ENCODE results near the gene HELZ. TPM values are rescaled to one million over a fixed set of nuclear protein-coding genes. Genes with fewer than 3 reads are reported as not detected.

HELZ gene
- polyA plus RNA-seq, 1 donor = 27.0 TPM

DNA sequence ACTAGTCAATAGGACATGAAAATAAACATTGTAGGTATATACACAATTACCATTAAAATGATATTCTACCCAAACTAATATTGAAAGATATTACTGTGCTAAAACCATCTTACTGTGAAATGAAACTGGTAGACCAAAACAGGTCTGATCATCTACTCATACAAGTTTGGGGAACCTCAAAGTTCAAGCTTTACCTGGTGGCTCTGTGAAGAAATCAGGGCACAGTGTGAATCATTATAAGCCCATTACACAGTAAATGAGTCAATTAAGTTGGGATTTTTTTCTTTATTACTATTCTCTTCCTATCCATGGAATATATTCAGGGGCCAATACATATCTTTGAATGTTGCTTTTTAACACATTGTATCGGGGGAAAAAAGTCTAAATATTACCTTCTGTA, 57.1 kb downstream of the HELZ start:
- no peak for DNase-seq

DNA sequence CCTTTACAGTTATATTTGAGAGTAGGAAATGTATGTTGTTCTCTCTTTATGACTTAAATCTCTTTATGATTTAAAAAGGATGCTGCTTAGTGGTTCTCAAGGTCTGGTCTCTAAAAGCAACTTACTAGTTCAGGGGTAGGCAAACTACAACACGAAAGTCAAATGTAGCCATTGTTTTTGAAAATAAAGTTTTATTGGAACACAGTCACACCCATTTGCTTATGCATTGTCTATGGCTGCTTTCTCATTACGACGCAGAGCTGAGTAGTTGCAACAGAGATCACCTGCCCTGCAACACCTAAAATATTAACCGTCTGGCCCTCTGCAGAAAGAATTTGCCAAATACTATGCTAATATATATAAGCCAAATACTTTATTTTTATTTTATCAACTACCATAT, 58.2 kb downstream of the HELZ start:
- no peak for DNase-seq

DNA sequence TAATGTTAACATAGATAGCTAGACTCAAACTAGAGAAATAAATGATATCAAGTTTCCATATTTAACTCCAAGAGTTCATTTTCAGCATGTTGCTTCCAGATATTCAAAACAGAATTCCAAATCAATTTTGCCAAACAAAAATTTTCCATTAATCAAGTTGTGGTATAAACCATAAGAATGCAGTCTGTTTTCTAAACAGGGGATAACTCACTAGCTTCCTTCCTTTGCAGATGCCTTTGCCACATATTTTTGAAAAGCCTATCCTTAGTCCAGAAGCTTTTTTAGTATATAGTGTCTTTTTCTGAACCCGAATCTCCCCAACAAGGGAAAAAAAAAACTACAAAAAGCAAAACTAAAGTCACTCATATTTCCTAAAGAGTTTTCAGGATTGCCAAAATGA, 61.5 kb downstream of the HELZ start:
- no peak for DNase-seq

DNA sequence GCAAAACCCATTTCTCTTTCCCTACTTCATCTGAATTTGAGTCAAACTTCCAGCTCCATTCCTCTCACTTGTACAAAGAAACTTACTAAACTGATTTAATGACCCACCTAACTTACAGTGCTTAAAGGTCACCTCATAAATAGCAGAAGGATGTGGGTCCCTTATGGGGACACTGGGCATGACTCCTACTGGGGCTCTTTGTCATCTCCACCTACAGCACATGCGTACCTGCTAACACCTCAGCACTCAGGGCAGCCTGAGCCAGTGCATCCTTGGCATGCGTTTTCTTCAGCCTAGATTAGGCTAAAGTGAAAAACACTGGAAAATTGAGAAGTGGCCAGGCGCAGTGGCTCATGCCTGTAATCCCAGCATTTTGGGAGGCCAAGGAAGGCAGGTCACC, 63.2 kb downstream of the HELZ start:
- no peak for DNase-seq

DNA sequence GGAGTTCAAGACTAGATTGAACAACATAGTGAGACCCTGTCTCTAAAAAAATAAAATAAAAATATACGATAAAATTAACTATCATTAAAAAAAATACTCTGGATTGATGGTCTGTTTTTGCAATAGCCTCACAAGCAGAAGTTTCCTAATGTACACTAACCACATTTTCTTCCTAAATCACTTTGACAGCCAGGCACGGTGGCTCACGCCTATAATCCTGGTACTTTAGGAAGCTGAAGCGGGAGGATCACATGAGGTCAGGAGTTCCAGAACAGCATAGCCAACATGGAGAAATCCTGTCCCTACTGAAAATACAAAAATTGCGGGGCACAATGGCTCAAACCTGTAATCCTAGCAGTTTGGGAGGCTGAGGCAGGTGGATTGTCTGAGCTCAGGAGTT, 64.7 kb downstream of the HELZ start:
- DNase-seq = no peak

DNA sequence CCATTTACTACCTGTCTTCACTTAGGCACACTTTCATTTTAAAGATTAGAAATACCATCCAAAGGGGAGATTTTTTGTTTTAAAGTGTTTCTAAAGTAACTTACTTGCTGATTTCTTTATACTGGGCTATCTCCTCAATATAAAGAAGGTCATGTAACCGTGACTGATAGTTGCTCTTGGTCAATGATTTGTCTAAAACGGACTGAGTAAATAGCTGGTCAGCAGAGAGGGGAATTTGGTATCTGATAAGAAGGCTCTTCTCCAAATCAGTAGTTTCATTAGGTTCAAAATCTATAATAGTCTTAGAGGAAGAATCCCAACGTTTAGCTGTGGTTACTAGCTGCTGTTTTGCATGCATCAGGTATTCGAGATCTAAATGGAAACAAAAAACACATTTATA, 66.4 kb downstream of the HELZ start:
- DNase-seq = no peak

DNA sequence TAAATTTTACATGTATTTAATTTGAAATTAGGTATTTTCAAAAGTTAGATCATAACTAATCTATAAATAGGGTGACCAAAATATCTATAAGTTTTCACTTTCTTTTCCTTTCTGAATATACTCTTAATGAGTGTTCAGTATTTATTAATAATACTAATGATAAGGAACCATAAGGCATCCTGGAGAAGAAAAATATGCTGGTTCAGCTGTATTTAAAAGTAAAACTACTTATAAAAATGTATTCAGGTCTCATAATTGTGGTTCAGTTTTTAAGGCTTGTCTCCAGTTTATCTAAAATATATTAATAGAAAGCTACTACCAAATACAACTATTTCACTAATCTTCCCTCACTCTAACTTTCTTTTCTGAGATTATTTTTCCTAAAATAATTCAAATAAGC, 67.3 kb downstream of the HELZ start:
- no peak for DNase-seq

DNA sequence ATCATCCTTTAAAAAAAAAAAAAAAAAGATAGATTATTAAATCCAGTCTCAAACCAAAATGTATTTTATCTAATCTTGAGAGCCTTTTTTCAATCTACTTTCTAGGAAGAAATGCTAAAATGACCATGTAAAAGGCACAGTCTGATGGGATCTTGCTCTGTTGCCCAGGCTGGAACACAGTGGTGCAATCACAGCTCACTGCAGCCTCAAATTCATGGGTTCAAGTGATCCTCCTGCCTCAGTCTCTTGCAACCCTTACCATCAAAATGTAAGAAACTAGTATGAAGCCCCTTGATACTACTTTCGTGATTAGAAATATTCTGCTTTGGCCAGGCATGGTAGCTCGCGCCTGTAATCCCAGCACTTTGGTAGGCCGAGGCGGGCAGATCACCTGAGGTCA, 70.8 kb downstream of the HELZ start:
- no peak for DNase-seq

DNA sequence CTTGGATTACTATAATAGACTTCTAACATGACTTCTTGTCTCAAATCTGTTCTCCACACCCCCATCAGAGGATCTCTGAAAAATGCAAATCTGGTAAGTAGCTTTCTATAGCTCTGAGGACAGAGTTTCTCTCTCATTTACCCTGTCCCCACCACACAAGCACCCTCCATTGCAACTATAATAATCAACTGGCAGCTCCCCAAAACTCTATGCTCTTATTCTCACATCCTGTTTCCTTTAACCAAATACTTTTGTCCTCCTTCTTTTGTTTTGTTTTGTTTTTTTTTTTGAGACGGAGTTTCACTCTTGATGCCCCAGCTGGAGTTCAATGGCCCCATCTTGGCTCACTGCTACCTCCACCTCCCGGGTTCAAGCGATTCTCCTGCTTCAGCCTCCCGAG, 73.4 kb downstream of the HELZ start:
- no peak for DNase-seq

DNA sequence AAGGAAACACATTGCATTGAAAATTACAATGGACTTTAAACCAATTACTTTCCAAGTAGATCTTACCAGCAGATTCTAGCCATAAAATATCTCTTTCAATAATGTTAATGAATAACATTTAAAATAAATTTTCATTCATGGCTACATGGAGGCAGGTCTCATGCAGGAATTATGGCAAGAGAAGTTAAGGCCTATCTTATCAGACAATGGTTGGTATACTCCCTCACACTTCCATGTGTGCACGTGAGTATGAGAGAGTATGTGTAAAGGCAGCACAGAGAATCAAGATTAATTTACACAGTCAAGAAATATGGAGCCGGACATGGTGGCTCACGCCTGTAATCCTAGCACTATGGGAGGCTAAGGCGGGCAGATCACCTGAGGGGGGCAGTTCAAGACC, 76.5 kb downstream of the HELZ start:
- DNase-seq = no peak

DNA sequence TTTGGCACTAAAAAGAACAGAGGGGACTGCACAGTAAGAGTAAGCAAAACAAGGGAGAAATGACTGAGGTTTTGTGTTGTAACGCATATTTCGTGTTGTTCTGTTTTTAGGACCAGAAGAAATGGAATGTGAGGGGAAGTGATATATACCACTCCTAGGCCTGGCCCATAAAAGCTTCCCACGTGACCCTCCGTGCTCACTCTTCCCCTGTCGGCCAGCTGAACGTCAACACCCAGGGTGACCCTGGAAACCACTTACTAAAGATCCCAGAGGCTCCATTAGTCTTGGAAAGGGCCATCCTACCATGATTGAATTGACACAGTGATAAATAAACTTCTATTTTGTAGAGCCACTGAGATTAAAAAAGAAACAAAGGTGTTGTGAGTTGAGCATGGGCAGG, 79.8 kb downstream of the HELZ start:
- peak; percentile 8 for DNase-seq

DNA sequence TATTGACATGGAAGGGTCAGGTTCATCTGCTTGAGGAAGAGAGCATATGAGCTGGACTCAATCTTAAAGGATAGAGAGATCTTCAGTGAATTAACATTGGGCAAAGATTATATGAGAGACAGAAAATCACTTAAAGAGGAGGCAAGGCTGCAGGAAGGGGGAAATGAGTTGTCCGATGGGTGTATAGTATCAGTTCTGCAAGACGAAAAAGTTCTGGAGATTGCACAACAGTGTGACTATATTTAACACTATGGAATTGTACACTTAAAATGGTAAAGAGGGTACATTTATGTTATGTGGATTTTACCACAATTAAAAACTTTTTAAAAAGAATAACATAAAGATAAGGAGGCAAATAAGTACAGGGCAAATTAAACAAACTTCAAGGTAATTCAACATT, 80.7 kb downstream of the HELZ start:
- DNase-seq = no peak

DNA sequence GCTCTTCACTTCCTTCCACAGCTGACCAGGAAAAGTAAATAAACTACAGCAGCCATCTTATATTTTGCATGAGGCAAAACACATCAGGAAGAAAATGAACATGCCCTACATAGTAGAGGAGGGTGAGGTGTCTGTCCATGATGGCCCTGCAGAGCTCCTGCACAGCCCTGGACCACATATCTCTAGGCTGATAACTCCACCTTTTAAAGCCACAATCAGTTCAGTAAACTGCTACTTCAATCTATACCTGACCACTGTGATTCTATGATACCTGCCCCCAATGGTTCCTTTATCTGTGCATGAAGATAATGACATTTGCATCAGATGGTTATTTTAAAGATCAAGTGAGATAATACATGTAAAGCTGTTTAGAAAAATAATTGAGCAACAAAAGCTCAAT, 82.2 kb downstream of the HELZ start:
- no peak for DNase-seq

DNA sequence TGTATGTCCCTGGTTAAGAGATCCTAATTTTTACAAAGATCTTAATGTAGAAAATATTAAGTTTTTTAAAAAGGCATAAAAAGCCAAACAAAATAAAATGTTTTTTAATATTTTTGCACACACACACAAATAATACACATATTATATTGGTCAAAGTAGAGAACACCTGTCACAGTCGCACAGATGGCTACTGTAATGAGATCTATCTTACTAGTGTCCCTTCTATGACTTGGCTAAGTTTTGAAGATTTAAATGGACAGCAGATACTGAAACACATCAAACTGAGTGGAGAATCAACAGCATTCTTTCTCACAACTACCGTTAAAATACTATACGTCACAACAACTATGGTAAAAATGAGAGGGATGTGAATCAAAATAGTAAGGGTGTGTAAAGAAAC, 83.4 kb downstream of the HELZ start:
- no peak for DNase-seq

DNA sequence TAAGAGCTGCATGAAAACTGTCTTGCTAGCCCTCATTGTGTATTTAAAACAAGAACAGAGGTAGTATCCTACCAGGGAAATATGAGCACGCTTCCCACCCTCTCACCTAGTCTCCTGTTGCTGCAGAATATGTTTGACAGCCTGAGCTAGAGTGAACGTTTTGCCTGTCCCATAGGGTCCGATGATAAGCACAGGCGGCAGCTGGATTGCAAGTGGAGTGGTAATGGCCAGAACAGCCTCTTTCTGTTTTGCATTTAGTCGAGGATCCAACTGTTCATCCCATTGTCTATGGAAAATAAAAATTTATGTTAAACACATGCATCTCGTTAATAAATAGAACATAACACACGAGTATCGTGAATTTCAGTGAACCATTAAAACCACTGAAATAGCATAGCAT, 84.2 kb downstream of the HELZ start:
- DNase-seq = peak; percentile 9

DNA sequence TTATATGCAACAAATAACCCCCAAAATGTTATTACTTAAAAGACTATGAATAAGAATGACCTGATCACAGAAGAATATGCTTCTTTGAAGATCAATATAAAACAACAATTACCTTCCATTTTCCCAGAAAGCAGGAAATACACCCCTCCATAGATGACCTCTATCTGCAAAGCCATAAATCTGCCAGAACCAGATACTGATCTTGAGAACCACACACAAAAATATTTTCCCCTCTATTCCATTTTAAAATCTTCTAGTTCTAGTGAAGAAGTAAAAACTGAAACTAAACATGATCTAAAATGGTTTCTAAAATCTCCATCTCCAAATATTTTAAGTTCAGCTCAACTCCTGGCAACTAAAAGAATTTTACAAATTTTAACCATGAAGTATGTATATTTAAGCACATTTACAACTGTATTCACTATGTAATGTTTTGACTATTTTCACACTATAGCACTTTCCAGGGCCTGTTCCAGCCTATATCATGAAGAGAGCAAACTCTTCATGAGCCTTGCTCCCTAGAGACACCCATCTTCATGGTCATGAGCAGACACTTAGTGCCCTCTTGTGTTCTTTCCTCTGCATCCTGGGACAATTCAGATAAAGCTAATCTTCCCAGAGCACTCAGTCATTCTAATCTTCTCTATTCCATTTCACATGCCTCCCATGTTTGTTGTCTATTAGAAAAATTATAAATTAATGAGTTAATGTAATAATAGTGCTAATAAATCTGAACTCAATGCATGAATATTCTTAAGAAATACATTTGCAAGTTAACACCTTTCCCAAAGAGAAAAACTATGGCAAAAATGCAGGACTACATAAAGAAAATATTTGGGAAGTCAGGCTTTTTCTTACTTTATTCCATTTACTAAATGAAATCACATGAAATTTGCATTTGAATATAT, 87.0 kb downstream of the HELZ start:
- peak; percentile 35 for DNase-seq

DNA sequence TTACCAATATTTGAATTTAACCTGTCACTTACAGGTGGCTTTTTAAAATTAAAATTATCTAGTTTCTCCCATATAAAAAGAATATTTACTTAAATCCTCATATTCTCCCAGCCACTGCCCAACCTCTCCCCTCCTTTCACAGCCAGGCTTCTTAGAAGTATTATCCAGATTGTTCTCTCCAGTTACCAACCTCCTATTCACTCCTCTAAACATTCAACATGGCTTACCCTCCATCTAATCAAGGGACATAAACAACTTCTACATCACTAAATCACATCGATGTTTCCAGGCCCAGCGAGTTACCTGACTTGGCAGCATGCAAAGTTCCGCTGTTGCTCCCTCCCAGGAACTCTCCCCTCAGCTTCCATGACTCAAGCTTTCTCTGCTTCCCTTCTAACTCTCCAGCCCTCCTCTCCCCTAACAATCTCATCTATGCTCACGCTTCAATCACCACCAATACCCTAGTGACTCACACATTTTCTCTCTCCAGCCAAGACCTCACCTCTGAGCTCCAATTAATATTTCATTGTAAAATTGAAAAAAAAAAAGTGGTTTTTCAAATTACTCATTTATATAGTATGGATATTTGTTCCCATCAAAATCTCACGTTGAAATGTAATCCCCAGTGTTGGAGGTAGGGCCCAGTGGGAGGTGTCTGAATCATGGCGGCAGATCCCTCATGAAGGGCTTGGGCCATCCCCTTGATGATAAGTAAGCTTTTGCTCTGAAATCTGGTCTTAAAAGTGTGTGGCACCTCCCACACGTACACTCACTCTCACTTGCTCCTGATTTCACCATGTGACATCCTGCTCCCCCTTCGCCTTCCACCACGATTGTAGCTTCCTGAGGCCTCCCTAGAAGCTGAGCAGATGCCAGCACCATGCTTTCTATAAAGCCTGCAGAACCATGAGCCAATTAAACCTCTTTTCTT, 88.5 kb downstream of the HELZ start:
- no peak for DNase-seq

DNA sequence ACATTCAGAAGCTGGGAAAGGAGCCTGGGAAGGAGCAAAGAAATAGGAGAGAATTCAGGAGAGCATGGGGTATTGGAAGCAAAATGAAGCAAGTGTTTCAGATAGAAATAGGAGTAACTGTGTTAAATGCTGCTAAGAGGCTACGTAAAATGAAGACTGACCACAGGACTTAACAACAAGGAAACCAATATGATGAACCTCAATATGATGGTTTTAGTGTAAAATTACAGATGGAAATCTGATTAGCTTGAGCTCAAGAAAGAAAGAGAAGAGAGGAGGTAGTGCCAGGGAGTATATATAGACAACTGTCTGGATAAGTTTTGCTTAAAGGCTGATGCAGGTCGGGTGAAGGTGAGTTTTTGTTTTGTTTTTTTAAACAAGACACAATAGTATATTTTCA, 92.2 kb downstream of the HELZ start:
- DNase-seq = no peak

DNA sequence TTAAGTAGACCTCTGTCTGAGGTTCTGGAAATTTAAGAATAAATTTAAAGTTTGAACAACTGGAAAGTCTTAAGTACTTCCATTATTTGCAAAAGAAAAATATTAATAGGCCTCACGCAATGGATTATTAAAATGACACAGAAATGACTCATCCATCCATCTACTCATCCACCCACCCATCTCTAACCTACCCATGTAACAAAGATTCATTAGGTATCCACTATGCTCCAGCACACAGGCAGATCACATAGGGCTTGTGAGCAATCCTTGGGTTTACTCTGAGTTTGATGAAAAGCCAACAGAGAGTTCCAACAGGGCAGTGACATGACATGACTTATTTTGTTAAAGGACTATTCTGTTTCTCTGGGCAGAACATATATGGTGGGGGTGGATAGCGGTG, 93.3 kb downstream of the HELZ start:
- DNase-seq = no peak

DNA sequence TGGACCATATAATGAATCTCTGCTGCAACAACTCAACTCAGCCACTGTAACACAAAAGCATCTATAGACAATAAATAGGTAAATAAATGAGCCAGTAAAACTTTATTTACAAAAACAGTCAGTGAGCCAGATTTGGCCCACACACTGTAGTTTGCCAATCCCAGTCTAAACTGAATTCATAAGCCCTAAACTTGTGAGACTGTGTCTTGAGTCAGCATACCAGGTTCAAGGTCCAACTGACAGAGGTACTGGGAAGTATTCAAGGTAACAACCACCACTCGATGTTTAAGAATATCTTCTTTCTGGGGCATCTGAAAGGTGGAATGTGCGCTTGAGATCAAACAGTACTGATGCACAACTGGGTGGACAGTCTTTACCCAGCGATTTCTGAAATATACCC, 94.2 kb downstream of the HELZ start:
- DNase-seq = no peak

DNA sequence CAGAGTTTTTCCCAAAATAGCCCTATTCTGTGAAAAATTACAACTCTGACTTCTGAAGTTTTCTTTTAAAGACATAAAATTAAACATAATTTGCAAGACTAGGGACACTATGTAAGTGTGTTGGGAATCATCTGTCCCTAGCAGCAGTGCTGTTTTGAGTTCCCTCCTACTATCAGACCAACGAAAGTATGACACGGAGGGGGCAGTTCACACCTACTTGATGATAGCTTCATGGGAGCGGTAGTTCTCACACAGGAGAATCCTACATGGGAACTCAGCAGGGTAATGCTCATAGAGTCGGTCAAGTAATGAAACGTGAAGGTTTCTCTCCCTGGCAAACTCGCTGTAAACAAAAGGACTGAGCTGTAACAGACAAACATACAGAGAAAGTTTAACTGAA, 96.6 kb downstream of the HELZ start:
- DNase-seq = no peak

DNA sequence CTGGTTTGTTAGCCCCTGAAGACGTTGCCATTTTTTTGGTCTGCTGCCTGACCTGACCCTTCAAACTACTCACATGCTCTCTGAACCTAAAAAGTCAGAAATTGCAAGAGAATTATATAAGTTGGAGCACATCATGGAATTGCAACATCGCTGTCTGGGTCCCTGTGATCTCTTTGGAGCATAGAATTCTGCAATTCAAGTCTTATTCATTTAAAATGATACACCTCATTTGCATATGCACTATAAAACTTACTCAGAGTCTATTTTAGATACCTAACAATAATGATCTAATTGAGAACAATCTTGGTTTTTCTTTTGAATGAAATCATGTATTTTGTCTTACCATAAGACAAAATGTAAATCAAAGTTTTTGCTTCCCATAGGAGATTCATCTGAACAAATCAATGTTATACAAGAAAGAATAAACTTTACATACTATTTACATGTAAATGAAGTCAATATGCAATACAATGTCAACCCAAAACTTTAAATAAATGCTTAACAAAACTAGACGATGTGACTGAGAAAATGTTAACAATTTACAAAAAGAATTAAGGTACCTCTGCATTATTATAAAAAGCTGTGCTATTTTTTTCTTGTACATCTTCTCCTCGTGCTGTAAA, 99.7 kb downstream of the HELZ start:
- no peak for DNase-seq

DNA sequence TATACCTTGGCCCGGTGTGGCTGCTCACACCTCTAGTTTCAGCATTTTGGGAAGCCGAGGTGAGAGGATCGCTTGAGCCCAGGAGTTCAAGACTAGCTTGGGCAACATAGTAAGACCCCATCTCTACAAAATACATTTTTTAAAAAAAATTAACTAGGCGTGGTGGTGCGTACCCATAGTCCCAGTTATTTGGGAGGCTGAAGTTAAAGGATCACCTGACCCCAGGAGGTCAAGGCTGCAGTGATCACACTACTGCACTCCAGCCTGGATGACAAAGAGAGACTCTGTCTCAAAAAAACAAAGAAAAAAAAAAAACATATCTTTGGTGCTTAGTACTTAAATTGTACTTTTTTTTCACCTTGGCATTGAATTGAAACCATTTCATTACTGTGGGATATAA, 101.7 kb downstream of the HELZ start:
- no peak for DNase-seq
